Kidney (tissue), 14 donors: Measurements from ENCODE around the gene CRTC1. TPM values are rescaled to one million over a fixed set of nuclear protein-coding genes. Genes with fewer than 3 reads are reported as not detected.

Source experiments
- DNase-seq, 5 donors: peaks; one replicate each; pipeline ENCODE4 v3.0.0-alpha.2; 2013 to 2020
- FAIRE-seq: peaks from 2 replicates; lab custom pipeline; 2012; peaks lifted over from hg19 to GRCh38; lab: Jason Lieb, UNC
- H3K27ac ChIP-seq, 2 donors: one replicate each; pipeline ENCODE4 v1.7.0; 2013; ENCODE audit warnings: low read depth in 2 of 2, low read length in 2 of 2, inconsistent platforms in 1 of 2
- H3K27me3 ChIP-seq: one replicate; pipeline ENCODE4 v1.7.1; 2013; ENCODE audit warnings: low read length, inconsistent platforms; ENCODE audit not compliant: control insufficient read depth, insufficient read depth
- H3K36me3 ChIP-seq, 3 donors: one replicate each; pipeline versions ENCODE4 v1.7.0 to v1.7.1; 2013; ENCODE audit warnings: low read length in 3 of 3, control low read depth in 1 of 3, inconsistent platforms in 1 of 3; ENCODE audit not compliant: insufficient read depth in 3 of 3, control insufficient read depth in 2 of 3
- H3K4me1 ChIP-seq, 3 donors: one replicate each; pipeline versions ENCODE4 v1.7.0 to v1.7.1; 2013; ENCODE audit warnings: low read length in 3 of 3, inconsistent platforms in 1 of 3, low read depth in 1 of 3; ENCODE audit not compliant: control insufficient read depth in 2 of 3, insufficient read depth in 2 of 3
- H3K4me3 ChIP-seq, 3 donors: one replicate each; pipeline versions ENCODE4 v1.7.0 to v1.8.1; 2013; ENCODE audit warnings: low read length in 3 of 3, control low read depth in 1 of 3, inconsistent platforms in 1 of 3
- H3K9ac ChIP-seq, 3 donors: one replicate each; pipeline versions ENCODE4 v1.7.0 to v1.7.1; 2013; ENCODE audit warnings: low read length in 3 of 3, control low read depth in 1 of 3, inconsistent platforms in 1 of 3
- H3K9me3 ChIP-seq, 3 donors: one replicate each; pipeline versions ENCODE4 v1.7.0 to v1.7.1; 2013; ENCODE audit warnings: low read length in 3 of 3, control low read depth in 1 of 3, inconsistent platforms in 1 of 3; ENCODE audit not compliant: control insufficient read depth in 2 of 3, insufficient read depth in 1 of 3
- CTCF ChIP-seq: IDR thresholded peaks from 3 replicates; pipeline ENCODE4 v1.5.1; 2012; ENCODE audit warnings: mild to moderate bottlenecking, moderate library complexity, borderline replicate concordance; ENCODE audit not compliant: insufficient read depth; ENCODE audit errors: extremely low read depth
- intact Hi-C: fragments of 100-400 bp; cut with DNase I; formaldehyde crosslinking; loops from one replicate; pipeline ENCODE4 v1.11.1; 2022
- polyA plus RNA-seq: library from polyadenylated mRNA; stranded (reverse); fragments of 350-450 nt; fragmentation: Illumina TruSeq; extraction: RNeasy Lipid Tissue Mini Kit (QIAGEN cat#74804); gene quantifications from one replicate; pipeline ENCODE4 v1.2.3, GENCODE V29; 2014; ENCODE audit warnings: low read depth, low replicate concordance; ENCODE audit not compliant: insufficient read depth
- total RNA-seq: library from RNA; stranded (reverse); fragmentation: NEBNext Ultra II Directional; extraction: Animal tissue kit (Norgen Biotek cat#: 25700); gene quantifications from one replicate; pipeline ENCODE4 v1.2.1, GENCODE V29; 2021
- donor health status: control.
- donor health status: control.
- donor health status: control.
- donor health status: control.
- donor health status: control.
- donor health status: DM: yes; HTN: yes; CAD: no.
- donor health status: Normal renal cell carcinoma (clear cell type).

CRTC1 gene
- total and polyA plus RNA-seq, 2 donors from 2014 or later: 10.9 to 26.8 TPM

GRCh38 chr19:18804139-18804601 lies 120.7 kb downstream of the CRTC1 start:
- no peaks in the 10 kb centered on the region for H3K27me3 ChIP-seq
- no peaks in the 10 kb centered on the region for H3K36me3 ChIP-seq
- no peaks in the 10 kb centered on the region for H3K9me3 ChIP-seq
- no peaks in the 10 kb centered on the region for H3K4me1 ChIP-seq
- TF ChIP-seq CTCF: no peak
- H3K27ac ChIP-seq: no peak overlapping the region
- H3K4me3 ChIP-seq: no peak overlapping the region
- H3K9ac ChIP-seq: no peak overlapping the region
- DNase-seq (no peak), FAIRE-seq (no peak)
- intact Hi-C loops: no loop called here

GRCh38 chr19:18804643-18805042 lies 121.2 kb downstream of the CRTC1 start:
- H3K9me3 ChIP-seq: no peaks in the 10 kb centered on the region
- TF ChIP-seq CTCF: no peak
- no peaks in the 10 kb centered on the region for H3K27me3 ChIP-seq
- no peak overlapping the region for H3K4me3 ChIP-seq
- no peaks in the 10 kb centered on the region for H3K4me1 ChIP-seq
- no peak overlapping the region for H3K9ac ChIP-seq
- no peaks in the 10 kb centered on the region for H3K36me3 ChIP-seq
- no peak for FAIRE-seq
- intact Hi-C loops: no loop called here
- no peak for DNase-seq
- H3K27ac ChIP-seq: no peak overlapping the region

DNA sequence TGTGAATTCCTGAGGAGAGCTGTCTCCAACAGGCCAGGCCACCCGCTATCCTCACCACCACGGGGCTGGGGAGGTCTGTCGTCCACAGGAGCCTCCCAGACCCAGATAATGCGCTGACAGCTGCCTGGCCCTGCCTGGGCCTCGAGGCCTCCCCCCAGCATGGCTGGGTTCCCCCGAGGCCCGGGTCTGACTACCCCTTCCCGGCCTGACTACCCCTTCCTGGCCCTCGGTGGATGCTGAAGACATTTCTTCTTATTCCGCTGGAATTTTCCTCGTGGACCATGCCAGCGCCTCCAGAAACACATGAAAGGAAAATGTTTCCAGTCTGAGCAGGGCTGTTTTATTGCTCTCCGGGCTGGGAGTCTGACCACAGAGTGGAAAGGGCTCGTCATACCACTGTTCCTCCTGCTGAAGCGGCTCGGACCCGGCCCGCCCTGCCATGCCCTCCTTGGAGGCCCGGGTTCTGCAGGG lies 124.4 kb downstream of the CRTC1 start:
- H3K4me1 ChIP-seq: no peaks in the 10 kb centered on the region
- DNase-seq (no peak), FAIRE-seq (no peak)
- no peak overlapping the region for H3K4me3 ChIP-seq
- intact Hi-C loops: no loop called here
- TF ChIP-seq CTCF: no peak
- H3K27me3 ChIP-seq: no peaks in the 10 kb centered on the region
- no peak overlapping the region for H3K9ac ChIP-seq
- no peaks in the 10 kb centered on the region for H3K9me3 ChIP-seq
- no peak overlapping the region for H3K27ac ChIP-seq
- H3K36me3 ChIP-seq: no peaks in the 10 kb centered on the region
